ENCODE results near the gene TMCO6.

DNA sequence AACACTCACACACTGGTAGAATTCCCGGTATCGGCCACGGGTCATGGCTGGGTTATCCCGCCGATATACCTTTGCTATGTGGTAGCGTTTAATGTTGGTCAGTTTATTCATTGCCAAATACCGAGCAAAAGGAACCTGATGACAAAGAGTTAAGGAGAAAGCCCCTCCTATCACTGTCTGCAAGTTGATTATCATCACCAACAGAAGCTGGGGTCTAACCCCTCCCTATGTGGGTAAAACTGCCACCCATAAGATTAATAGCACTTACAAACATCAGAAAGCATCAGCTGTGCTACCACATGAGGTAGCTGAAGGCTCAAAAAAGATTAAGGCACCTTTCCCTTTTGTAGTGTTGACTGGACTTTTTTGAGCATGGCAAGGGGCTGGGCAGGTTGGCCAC, 39.7 kb downstream of the TMCO6 start:
- TF ChIP-seq CTCF (IDR thresholded peaks at IDR 0.05; ENCODE audit: borderline replicate concordance, extremely low read depth, low read length, poor library complexity, severe bottlenecking) = no peak
- TF ChIP-seq EZH2 (IDR thresholded peaks at IDR 0.05; ENCODE audit: borderline replicate concordance, low read depth, low read length, severe bottlenecking) = no peak
